ENCODE results near the gene ACTR10.

DNA sequence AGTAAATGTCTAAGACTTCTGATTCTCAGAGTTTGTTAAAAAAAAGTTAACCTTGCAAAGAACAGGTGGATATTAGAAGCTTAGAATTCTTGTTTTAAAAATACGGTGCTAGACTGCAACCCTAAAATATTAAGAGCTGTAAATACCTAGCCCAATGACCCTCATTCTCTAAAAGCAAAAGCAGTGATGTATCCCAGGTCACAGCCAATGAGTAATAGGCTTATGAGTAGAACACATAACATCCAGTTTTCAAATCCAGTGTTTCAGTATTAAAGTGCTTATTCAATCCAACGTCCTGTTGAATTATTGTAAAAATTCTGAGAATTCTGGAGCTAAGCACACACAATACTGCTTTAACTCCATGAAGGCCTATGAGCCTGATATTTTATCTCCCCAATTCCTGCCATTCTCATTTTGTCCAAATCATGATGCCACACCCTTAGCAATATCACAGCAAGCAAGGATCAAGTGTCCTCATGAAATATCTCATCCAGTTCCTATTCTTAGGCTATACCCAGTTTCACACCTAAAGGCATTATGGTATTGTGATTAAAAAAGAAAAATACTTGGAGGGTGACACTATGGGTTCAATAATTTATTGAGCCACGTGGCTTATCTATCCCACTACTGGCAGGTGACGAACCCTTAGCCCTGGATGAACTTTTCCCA is 83.1 kb downstream of the ACTR10 start:
- TF ChIP-seq, protein P1, sequence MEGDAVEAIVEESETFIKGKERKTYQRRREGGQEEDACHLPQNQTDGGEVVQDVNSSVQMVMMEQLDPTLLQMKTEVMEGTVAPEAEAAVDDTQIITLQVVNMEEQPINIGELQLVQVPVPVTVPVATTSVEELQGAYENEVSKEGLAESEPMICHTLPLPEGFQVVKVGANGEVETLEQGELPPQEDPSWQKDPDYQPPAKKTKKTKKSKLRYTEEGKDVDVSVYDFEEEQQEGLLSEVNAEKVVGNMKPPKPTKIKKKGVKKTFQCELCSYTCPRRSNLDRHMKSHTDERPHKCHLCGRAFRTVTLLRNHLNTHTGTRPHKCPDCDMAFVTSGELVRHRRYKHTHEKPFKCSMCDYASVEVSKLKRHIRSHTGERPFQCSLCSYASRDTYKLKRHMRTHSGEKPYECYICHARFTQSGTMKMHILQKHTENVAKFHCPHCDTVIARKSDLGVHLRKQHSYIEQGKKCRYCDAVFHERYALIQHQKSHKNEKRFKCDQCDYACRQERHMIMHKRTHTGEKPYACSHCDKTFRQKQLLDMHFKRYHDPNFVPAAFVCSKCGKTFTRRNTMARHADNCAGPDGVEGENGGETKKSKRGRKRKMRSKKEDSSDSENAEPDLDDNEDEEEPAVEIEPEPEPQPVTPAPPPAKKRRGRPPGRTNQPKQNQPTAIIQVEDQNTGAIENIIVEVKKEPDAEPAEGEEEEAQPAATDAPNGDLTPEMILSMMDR (IDR thresholded peaks at IDR 0.05; ENCODE audit: insufficient read depth, low read length): no peak
- TF ChIP-seq, protein P2, sequence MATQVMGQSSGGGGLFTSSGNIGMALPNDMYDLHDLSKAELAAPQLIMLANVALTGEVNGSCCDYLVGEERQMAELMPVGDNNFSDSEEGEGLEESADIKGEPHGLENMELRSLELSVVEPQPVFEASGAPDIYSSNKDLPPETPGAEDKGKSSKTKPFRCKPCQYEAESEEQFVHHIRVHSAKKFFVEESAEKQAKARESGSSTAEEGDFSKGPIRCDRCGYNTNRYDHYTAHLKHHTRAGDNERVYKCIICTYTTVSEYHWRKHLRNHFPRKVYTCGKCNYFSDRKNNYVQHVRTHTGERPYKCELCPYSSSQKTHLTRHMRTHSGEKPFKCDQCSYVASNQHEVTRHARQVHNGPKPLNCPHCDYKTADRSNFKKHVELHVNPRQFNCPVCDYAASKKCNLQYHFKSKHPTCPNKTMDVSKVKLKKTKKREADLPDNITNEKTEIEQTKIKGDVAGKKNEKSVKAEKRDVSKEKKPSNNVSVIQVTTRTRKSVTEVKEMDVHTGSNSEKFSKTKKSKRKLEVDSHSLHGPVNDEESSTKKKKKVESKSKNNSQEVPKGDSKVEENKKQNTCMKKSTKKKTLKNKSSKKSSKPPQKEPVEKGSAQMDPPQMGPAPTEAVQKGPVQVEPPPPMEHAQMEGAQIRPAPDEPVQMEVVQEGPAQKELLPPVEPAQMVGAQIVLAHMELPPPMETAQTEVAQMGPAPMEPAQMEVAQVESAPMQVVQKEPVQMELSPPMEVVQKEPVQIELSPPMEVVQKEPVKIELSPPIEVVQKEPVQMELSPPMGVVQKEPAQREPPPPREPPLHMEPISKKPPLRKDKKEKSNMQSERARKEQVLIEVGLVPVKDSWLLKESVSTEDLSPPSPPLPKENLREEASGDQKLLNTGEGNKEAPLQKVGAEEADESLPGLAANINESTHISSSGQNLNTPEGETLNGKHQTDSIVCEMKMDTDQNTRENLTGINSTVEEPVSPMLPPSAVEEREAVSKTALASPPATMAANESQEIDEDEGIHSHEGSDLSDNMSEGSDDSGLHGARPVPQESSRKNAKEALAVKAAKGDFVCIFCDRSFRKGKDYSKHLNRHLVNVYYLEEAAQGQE (IDR thresholded peaks at IDR 0.05; ENCODE audit: insufficient replicate concordance, low read depth): no peak
- TF ChIP-seq POLR2AphosphoS5 (IDR thresholded peaks at IDR 0.05; ENCODE audit: low read depth) (no peak), GABPA (IDR thresholded peaks at IDR 0.05; ENCODE audit: low read depth) (no peak)
